KG1 (cell line): ENCODE results near the gene ZNF783.
"Not testable (repeated sequence)": the region's sequence is repeated elsewhere in the genome, so short reads cannot be mapped to it uniquely, and the experiment has no call there.

Source experiments
- DNase-seq: peaks from one replicate; lab custom pipeline; 2025; lab: John Stamatoyannopoulos, UW

Gene ZNF783

DNA sequence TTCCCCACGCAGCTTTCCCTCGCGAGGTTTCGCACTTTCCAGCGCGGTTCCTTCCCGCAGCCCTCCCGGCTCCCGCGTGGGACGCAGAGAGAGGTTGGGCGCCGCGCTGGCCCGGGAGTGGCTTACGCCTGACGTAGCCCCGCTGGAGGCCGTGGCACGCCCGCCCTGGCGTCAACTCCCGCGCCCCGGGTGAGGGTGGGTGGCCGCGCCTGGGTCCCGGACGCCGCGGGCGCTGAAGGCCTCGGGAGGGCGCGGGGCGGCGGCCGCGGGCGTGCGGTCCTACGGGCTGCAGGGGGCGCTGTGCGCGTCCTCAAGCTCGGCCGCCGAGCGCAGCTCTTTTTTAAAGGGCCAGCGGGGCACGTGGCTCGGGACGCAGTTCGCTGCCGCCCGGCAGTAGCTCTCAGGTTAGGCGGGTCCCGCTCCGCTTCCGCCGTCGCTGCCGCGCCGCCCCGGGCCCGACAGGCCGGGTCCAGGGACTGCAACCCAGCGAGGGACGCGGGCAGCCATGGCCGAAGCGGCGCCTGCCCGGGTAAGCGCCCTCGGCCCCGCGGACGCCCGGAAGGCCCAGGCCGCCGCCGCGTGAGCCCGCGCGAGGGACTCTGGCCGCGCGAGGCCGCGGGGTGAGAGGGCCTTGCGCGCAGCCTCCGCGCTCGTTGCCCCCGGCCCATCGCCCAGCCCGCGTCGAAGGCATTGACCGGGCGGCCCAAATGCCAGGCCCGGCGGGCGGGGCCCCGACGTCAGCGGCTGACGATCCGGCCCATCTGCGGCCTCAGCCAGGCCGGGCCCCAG is at the start of gene ZNF783:
ZNF783 (plus strand) TSS at position 368 of the 789 bp plus-strand sequence; CDS start at position 506, 138 bp downstream.
- peak; percentile 20 for DNase-seq

DNA sequence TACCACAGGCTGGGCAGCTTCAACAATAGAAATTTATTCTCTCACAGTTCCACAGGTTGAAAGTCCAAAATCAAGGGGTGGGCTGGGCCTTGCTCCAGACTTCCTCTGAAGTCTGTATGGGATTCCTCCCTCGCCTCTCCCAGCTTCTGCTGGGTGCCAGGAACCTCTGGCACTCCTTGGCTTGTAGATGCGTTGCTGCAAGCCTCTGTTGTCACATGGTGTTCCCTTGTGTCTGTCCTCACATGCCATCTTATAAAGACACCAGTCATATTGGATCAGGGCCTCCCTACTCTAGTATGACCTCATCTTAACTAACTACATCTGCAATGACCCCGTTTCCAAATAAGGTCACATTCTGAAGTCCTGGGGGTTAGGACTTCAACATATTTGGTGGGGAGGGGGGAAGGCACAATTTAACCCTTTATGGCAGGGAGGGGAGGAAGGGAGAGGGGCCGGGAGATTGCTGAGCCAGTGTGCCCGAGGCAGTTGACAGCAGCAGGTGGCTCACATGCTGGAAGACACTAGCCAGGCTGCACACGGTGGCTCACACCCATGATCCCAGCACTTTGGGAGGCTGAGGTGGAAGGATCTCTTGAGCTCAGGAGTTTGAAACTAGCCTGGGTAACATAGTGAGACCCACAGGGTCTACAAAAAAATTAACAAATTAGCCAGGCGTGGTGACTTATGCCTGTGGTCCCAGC is 47.8 kb upstream of the ZNF783 start:
- DNase-seq = no peak

DNA sequence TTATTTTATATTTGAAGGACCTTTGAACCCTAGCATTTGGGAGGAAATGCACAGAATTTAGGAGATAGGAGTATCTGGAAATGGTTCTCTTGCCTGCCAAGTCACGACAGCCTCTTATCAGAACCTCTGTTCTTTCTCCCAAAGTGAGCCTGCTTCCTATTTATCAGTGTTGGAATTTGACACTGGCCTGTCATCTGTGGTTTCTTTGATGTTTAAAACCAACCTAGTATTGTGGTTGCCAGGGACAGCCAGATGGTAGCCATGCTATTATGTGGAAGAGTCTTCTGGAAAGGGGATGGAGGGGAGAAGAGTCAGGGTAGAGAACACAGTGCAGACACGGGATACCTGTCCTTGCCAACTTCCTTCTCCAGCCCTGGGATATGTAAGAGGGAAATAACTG is 45.6 kb upstream of the ZNF783 start:
- DNase-seq = no peak

DNA sequence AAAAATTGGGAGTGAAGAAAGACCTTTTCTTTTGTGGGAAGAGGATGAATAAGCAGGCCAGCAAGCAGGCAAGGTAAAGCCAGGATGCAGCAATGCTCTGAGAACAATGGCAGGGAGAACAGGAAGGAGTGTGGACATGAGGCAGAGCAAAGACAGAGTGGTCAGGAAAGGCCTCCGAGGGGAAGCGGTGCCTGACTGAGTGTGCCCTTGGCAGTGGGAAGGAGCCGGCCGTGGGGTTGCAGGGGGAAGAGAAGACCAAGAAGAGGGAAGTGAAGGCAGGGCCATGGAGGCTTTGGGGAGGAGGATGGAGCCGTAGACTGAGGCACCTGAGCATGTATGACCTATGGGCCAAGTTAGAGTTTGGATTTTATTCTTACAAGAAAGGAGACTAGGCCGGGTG is 44.4 kb upstream of the ZNF783 start:
- DNase-seq = no peak

DNA sequence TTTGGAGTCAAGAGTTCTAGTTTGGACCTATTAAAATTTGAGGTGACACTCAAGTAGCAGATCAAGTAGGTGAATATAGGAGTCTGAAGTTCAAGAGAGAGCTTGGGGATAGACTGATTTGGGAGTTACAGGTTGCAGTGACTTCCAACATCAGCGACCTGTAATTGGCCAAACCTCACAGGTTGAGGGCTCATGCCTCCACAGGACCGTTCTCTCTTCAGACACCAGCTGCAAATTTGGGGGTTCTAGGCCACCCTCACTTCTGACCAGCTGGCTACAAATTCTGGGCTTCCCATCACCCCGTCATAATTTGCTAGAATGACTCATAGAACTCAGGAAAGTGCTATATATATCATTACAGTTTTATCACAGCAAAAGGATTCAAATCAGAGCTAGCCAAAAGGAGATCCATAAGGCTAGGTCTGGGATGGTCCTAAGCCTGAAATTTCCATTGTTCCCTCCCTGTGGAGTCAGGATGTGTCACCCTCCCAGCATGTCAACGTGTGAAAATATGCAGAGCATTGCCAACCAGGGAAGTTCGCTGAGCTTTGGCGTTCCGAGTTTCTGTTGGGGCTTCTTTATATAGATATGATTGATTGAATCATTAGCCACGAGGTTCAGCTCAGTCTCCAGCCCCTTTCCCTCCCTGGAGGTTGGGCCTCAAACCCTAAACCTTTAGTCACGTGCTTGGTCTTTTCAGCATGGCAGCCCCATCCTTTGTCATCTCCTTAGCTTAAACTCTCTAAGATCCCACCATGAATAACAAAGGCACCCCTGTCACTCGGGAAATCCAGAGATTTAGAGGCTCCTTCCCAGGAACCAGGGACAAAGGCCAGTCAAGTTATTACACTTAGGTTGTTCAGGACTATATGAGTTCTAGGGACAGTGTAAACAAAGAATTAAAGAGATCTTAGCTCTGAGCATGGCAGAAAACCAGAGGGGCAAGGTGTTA is 43.3 kb upstream of the ZNF783 start:
- DNase-seq = no peak

DNA sequence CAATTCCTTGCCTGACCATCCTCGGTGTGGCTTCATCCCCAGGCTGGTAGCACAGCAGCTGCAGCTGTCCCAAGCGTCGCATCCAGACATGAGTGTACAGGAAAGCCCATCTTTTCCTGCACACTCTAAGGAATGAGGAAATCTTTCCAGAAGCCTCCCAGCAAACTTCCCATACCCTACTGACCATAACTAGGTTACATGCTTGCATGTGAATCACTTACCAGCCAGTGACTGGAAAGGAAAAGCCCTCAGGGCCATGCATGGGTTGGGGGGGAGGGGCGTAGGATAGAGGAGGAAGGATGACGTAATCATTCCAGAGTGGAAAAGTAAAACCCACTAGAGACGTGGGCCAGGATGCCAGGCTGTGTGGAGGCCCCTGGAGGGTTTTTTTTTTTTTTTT is 41.5 kb upstream of the ZNF783 start:
- DNase-seq = no peak

DNA sequence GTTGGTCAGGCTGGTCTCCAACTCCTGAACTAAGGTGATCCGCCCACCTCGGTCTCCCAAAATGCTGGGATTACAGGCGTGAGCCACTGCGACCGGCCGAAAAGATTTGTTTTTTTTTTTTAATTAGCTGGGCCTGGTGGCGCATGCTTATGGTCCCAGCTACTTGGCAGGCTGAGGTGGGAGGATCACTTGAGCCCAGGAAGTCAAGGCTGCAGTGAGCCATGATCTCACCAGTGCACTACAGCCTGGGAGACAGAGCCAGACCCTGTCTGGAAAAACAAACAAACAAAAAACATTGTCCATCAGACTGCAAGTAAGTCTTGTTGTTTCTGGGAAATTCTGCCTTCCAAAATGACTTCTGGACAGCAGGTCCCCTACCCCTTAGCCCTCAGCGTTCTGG is 38.8 kb upstream of the ZNF783 start:
- no peak for DNase-seq

DNA sequence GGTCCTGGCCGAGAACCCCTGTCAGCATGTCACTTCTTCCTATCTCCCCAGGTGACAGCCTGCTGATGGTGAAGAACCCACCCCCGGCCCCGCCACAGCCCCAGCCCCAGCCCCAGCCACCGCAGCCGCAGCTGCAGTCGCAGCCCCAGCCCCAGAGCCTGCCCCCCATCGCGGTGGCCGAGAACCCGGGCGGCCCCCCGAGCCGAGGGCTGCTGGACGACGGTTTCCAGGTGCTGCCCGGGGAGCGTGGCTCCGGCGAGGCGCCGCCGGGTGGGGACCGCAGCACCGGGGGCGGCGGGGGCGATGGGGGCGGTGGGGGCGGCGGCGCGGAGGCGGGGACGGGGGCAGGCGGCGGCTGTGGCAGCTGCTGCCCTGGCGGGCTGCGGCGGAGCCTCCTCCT is 38.2 kb upstream of the ZNF783 start:
- no peak for DNase-seq

DNA sequence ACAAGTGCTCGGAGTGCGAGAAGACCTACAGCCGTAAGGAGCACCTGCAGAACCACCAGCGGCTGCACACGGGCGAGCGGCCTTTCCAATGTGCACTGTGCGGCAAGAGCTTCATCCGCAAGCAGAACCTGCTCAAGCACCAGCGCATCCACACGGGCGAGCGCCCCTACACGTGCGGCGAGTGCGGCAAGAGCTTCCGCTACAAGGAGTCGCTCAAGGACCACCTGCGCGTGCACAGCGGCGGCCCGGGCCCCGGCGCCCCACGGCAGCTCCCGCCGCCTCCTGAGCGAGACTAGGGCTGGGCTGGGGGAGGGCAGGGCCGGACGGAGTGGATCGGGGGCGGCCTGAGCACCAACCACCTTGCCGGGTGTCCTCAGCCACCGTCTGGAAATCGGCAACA is 37.6 kb upstream of the ZNF783 start:
- no peak for DNase-seq

DNA sequence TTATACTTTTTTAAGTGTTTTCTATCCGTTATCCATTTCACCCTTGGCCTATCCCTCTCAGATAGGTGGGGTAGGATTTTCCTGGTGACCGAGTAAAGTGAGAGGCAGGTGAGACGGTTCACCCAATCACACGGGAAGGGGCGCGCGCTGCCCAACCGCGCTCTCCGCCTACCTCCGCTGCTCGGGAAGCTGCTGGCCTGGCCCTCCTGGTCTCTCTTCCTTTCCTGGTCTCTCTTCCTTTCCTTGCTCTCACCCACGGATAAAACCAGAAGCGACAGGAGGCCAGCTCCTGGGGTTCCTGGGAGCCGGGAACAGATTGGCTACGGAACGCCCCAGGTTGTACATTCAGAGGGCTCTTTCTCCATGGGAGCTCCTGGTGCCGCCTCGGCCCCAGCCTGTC is 36.9 kb upstream of the ZNF783 start:
- DNase-seq = no peak

DNA sequence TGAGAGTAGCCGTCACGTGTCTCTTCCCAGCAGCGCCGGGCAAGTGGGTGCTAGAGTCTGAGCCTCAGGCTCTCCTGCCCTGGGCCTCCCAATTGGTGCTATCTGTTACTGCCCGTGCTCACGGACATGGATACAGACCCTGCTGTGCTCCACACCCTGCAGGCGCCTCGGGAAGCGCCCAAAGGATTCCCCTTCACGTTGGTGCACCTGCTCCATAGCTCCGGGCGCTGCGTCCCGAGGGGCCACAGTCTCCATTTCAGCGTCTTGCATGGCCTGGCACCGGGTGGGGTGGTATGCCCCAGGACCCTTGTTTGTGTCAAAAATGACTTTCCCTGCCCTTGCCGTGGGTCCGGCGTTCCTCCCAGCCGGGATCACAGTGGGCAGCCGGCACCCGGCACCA is 36.3 kb upstream of the ZNF783 start:
- DNase-seq = no peak

DNA sequence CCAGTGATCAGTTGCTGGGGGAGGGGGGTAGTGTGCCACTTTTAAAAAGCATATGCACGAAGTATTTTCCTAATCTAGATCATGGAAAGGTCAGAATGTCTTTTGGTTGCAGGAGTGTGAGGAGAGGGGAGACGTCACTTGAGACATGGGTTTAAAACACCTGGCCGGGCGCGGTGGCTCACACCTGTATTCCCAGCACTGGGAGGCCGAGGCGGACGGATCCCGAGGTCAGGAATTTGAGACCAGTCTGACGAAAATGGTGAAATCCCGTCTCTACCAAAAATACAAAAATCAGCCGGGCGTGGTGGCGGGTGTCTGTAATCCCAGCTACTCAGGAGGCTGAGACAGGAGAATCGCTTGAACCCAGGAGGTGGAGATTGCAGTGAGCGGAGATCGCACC is 35.6 kb upstream of the ZNF783 start:
- DNase-seq = not testable (repeated sequence)

DNA sequence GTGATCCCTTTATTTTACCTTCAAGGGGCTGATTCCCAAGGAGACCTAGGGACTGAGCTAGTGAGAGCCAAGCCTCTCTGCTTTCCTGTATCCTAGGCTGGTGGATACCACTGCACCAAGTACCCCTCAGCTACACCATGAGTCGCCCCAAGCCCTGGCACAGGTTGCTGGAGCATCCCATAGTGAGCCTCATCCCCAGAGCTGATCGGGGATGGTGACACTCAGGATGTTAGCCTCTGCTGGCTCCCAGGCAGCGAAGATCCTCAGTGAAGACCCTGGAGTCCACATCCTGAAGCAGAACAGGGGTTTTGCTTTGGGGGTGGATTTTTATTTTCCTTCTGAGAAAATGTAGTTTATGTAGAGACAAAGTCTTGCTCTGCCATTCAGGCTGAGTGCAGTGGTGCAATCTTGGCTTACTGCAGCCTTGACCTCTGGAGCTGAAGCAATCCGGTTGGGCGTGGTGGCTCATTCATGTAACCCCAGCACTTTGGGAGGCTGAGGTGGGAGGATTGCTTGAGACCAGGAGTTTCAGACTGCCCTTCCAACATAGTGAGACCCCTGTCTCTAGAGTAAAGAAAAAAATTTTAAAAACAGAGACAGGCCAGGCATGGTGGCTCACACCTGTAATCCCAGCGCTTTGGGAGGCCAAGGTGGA is 35.0 kb upstream of the ZNF783 start:
- no peak for DNase-seq

DNA sequence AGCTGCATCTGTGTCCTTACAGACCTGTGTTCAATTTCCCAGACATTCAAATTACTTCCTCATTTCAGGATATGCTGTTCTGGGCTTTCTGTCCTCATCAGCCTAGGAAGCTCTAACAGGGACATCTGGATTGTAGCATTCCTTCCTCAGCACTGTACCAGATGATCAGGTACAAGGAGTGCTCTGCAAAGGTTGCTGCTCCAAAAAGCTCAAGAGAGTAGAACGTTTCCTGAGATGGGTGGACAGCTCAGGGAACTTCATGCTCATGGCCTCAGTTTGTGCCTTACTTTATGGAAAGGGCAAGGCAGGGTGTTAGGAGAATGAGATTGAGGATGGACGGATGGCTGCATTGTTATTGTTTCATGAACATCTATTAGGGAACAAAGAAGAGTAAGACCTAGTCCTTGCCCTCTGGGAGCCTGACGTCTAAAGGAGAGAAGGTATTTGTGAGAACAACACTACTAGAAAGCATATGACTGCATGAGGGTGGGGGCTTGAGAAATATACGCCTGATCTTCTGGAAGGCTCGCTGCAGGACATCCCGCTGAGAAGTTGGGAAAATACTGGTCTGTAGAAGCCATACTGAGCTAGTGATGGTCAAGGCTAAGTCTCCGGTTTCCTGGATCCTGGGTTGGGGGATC is 33.0 kb upstream of the ZNF783 start:
- DNase-seq = no peak

DNA sequence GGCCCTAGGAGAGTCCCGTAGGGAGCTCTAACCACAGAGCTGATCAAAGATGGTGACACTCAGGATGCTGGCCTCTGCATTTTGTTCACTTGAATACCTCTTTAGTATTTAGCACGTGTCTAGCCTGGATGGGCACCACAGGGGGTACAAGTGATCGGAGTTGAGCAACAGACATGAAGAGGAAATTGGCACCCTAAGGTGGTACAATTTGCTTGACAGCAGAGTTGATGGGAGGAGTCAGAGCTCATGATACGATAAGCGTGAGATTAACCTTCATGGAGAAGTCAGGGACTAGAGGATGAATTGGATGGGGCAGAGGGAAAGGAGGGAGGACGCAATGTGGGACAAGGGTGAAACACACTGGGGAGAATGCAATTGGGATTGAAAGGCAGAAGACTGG is 32.5 kb upstream of the ZNF783 start:
- DNase-seq = no peak

DNA sequence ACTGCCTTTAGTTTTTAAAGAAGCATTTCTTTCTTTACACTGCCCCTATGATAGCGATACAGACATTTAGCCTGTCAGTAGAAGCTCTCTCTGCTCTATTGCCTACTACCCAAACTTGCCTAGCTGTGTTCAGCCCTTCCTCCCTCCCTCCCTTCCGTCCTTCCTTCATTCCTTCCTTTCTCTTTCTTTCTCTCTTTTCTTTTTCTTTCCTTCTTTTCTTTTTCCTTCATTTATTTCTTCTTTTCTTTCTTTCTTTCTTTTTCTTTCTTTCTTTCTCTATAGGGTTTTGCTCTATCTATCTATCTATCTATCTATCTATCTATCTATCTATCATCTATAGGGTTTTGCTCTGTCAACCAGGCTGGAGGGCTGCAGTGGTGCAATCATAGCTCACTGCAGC is 29.6 kb upstream of the ZNF783 start:
- DNase-seq = no peak

DNA sequence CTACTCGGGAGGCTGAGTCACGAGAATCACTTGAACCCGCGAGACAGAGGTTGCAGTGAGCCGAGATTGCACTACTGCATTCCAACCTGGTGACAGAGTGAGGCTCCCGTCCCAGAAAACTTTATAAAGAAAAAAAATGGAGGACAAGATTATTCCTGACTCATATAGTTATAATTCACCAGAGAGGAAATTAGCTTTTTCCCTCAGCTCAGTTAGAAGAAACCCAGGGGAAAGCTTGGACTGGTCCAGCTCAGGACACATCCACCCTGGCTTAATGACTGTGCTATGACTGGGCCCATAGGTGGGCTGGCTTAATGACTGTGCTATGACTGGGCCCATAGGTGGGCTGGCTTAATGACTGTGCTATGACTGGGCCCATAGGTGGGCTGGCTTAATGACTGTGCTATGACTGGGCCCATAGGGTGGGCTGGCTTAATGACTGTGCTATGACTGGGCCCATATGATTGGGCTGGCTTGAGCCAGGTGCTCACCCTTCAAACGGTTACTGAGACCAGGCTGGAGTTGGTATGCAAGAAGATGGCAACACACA is 28.3 kb upstream of the ZNF783 start:
- not testable (repeated sequence) for DNase-seq

DNA sequence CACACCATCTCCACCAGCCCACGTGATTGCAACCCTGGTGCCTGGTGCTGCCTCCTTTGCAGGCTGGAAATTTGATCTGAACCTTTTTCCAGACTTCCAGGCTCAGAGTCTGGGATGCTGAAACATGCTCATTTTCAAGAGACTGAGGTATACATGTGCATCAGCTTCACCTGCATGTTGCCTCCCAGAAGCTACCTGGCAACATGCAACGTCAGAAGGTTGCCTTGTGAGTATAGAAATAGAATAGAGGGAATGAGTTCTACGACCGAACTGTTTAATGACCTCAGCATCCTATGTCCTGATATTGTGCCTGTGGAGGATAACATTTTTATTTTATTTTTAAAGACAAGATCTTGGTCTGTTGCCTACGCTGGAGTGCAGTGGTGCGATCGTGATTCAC is 24.5 kb upstream of the ZNF783 start:
- DNase-seq = no peak

DNA sequence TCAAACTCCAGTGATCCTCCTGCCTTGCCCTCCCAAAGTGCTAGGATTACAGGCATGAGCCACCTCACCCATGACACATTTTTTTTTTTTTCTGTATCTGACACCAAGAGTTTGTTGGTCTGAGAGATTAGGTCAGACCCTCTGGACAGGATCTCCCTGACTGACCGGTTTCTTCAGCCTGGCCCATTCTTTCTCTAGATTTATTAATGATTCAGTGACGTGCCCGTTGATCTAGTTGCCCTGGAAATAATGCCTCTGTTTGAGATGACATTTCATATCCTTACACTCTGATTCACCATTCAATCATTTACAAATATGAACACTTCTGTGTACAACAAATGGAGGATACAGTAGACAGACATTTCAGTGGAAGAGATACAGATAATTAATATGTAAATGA is 23.9 kb upstream of the ZNF783 start:
- no peak for DNase-seq

DNA sequence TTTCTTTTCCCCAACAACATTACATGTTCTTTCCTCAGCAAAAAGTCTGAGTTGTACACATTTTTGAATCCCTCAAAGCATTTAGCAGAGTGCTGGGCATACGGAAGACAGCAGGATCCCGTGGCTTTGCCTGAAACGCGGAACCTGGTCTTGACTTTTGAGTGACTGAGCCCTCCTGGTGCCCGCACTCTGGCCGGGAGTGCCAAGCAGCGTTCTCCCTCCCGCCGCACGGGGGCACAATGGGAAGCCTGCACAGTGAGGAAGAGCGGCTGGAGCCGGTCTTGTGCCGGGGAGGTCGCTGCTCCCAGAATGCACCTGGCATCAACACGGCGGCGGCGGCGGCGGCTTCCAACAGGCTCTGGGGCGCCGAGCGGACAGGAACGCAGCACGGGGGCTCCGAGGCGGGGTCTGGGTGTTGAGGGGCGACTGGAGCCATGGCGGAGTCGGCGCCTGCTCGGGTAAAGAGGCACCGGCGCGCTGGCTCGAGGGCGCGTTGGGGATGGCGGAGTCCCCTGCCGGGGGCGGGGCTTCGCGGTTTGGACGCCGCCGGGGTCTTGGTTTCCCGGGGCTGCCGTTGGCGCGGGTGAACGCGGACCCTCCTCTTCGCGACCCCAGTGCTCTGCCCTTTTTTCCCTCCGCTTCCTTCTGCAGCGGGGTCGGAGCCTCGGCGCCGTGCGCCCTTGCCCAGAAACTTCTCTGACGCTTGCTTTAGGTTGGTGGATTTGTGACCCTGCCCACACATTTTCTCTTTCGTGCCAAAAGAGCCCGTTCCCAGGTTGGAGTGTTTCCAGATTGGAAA is 22.5 kb upstream of the ZNF783 start, which contains the start of gene ZNF212:
ZNF212 (plus strand) TSS at position 307 of the 799 bp plus-strand sequence; CDS start at position 435, 128 bp downstream.
- DNase-seq = peak; percentile 11
